Activated B cell treated with CpG ODN at 0.5 μM for 24 hours (primary cell): ENCODE measurements around the gene KRTAP3-1. TPM values are rescaled to one million over a fixed set of nuclear protein-coding genes. Genes with fewer than 3 reads are reported as not detected.

Source experiments
- ATAC-seq: fragments of 200-7000 bp; cut with Tn5 transposase; one replicate; pipeline ENCODE4 v1.10.0; 2021; ENCODE audit warnings: low read depth, mild to moderate bottlenecking, moderate library complexity
- CTCF ChIA-PET: fragments of 350-600 bp; sonication (Branson Sonifier 250); formaldehyde crosslinking; loops from one replicate; lab custom pipeline; 2021; ENCODE audit warnings: antibody characterized with exemption; lab: Charles Lee
- POLR2A ChIA-PET: fragments of 350-600 bp; sonication (Branson Sonifier 250); formaldehyde crosslinking; loops from one replicate; lab custom pipeline; 2021; ENCODE audit warnings: antibody characterized with exemption; lab: Charles Lee
- DNase-seq: peaks from one replicate; pipeline ENCODE4 v3.0.0; 2022
- H3K27ac Mint-ChIP-seq: one replicate; pipeline ENCODE4 v1.8.0; 2020; ENCODE audit warnings: mixed read lengths
- H3K27me3 Mint-ChIP-seq: one replicate; pipeline ENCODE4 v1.8.0; 2021; ENCODE audit warnings: mixed read lengths
- H3K36me3 Mint-ChIP-seq: one replicate; pipeline ENCODE4 v1.8.0; 2021; ENCODE audit warnings: low read depth, mixed read lengths
- H3K4me1 Mint-ChIP-seq: one replicate; pipeline ENCODE4 v1.8.0; 2021; ENCODE audit warnings: mixed read lengths
- H3K4me3 Mint-ChIP-seq: one replicate; pipeline ENCODE4 v1.8.0; 2020; ENCODE audit warnings: mild to moderate bottlenecking, mixed read lengths
- H3K9me3 Mint-ChIP-seq: one replicate; pipeline ENCODE4 v1.8.0; 2020; ENCODE audit warnings: mixed read lengths
- intact Hi-C: fragments of 100-400 bp; cut with micrococcal nuclease; formaldehyde crosslinking; loops from one replicate; pipeline ENCODE4 v1.15.1; 2024
- total RNA-seq: library from RNA; stranded (reverse); gene quantifications from 2 replicates; pipeline ENCODE4 v1.2.3, GENCODE V29; 2022
- TF ChIP-seq, protein P1 (sequence below): fragments of 200-600 bp; IDR thresholded peaks from one replicate; pipeline ENCODE4 v1.8.0; 2022; ENCODE audit warnings: antibody characterized with exemption, mild to moderate bottlenecking

KRTAP3-1 gene
- total RNA-seq, 1 donor from 2014 or later: not detected

DNA sequence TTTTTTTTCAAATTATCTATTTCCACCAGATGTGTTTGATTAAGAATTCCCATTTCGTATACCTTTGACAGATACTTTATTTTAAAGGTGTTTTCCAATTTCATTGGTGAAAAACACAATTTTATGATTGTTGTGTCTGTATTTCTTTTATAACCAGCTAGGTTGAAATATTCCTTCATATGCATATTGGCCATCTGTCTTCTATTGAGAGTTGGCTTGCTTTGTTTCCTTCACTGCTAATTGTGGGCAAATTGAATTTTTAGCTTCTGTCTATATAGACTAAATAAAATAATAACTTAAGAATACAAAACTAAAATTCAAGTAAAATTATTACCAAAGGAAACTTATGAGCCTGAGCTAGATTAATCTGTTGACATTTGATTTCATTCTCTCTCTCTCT lies 13.8 kb downstream of the KRTAP3-1 start:
- Mint-ChIP-seq H3K4me1 (no peaks in the 10 kb centered on the region), H3K27me3 (peaks cover 45% of the 10 kb centered on the region), H3K27ac (no peak overlapping the region), H3K36me3 (no peaks in the 10 kb centered on the region), H3K4me3 (no peak overlapping the region), H3K9me3 (no peaks in the 10 kb centered on the region)
- CTCF ChIA-PET: no interaction called here
- DNase-seq (no peak), ATAC-seq (no peak)
- TF ChIP-seq, protein P1, sequence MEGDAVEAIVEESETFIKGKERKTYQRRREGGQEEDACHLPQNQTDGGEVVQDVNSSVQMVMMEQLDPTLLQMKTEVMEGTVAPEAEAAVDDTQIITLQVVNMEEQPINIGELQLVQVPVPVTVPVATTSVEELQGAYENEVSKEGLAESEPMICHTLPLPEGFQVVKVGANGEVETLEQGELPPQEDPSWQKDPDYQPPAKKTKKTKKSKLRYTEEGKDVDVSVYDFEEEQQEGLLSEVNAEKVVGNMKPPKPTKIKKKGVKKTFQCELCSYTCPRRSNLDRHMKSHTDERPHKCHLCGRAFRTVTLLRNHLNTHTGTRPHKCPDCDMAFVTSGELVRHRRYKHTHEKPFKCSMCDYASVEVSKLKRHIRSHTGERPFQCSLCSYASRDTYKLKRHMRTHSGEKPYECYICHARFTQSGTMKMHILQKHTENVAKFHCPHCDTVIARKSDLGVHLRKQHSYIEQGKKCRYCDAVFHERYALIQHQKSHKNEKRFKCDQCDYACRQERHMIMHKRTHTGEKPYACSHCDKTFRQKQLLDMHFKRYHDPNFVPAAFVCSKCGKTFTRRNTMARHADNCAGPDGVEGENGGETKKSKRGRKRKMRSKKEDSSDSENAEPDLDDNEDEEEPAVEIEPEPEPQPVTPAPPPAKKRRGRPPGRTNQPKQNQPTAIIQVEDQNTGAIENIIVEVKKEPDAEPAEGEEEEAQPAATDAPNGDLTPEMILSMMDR: no peak
- POLR2A ChIA-PET: no interaction called here
- intact Hi-C loops: no loop called here

- intact Hi-C loops: no loop called here
- Mint-ChIP-seq H3K9me3 (no peaks in the 10 kb centered on the region), H3K36me3 (no peaks in the 10 kb centered on the region), H3K4me3 (no peak within 1 kb of the TSS), H3K27ac (no peak within 1 kb of the TSS), H3K27me3 (peaks cover 43% of the 10 kb centered on the region), H3K4me1 (no peaks in the 10 kb centered on the region)
- TF ChIP-seq, protein P1: no peak
- CTCF ChIA-PET: no interaction called here
- DNase-seq (no peak), ATAC-seq (no peak)
- POLR2A ChIA-PET: no interaction called here
Measured at GRCh38 chr17:40993839-40994238, 15.1 kb downstream of the KRTAP3-1 start, which contains the start of gene KRTAP3-3. Gene KRTAP3-3, minus strand, starts transcription at chr17:40994164. Its CDS starts 67 bp downstream, at chr17:40994097.

DNA sequence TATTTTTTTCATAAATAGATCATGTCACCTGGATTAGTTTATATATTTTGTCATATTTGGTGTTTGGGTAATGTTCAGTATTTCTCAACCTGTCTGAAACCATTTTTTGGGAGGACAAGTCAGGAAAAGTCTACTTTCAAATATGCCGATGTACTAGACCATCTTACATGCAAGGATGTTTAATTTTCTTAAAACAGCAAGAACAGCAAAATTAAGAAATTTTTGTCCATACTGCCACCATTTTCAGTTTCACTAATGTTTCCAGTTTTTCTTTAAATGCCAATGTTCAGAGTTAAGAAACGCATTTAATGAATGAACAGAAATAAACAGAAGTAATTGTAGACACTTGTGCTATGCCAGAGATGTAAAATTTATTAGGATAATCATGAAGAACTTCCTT lies 15.8 kb downstream of the KRTAP3-1 start:
- no peak overlapping the region for H3K4me3 Mint-ChIP-seq
- DNase-seq: no peak
- TF ChIP-seq, protein P1: no peak
- ChIA-PET CTCF (no interaction called here), POLR2A (no interaction called here)
- intact Hi-C loops: no loop called here
- H3K9me3 Mint-ChIP-seq: no peaks in the 10 kb centered on the region
- no peaks in the 10 kb centered on the region for H3K36me3 Mint-ChIP-seq
- H3K27me3 Mint-ChIP-seq: peaks cover 38% of the 10 kb centered on the region
- H3K27ac Mint-ChIP-seq: no peak overlapping the region
- no peak for ATAC-seq
- H3K4me1 Mint-ChIP-seq: no peaks in the 10 kb centered on the region

DNA sequence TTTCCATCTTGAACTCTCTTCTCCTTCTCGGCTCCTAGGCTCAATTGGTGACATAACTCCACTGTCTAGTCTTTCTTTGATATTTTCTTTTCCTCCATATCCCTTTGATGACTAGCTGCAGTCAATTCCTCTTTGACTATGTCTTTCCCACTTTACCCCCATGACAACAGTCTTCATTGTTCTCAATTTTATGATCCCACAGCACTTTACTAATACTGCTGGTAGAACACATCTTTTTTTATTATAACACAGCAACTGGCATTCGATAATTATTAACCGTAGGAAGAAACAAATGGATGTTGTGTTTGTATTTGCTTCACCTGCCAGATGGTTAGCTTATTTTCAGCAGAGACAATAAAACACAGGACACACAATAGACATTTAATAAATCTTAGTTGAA lies 16.3 kb downstream of the KRTAP3-1 start:
- DNase-seq (no peak), ATAC-seq (no peak)
- POLR2A ChIA-PET: no interaction called here
- TF ChIP-seq, protein P1: no peak
- intact Hi-C loops: no loop called here
- CTCF ChIA-PET: no interaction called here
- peaks cover 34% of the 10 kb centered on the region for H3K27me3 Mint-ChIP-seq
- no peak overlapping the region for H3K27ac Mint-ChIP-seq
- H3K36me3 Mint-ChIP-seq: no peaks in the 10 kb centered on the region
- H3K9me3 Mint-ChIP-seq: no peaks in the 10 kb centered on the region
- H3K4me3 Mint-ChIP-seq: no peak overlapping the region
- no peaks in the 10 kb centered on the region for H3K4me1 Mint-ChIP-seq

DNA sequence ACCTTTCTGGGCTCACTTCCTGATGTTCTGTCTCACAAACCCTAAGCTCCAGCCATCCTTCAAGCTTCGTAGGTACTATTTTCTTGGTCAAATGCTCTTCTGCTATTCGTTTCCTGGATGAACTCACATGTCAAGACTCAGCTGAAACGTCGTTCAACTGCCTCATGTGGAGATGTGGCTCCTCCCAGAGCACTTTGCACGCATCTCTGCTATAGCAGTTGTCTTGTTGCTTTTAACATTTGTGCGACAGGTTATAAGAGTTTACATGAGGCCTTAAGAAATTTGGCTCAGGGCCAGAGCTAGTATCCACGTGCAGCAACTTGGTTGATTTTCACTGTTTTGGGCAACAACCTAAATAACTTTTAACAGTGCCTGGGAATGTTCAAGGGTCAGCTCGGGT lies 22.0 kb downstream of the KRTAP3-1 start:
- Mint-ChIP-seq H3K36me3 (no peaks in the 10 kb centered on the region), H3K27ac (no peak overlapping the region), H3K9me3 (no peaks in the 10 kb centered on the region), H3K4me3 (no peak overlapping the region), H3K4me1 (no peaks in the 10 kb centered on the region), H3K27me3 (peaks cover 14% of the 10 kb centered on the region)
- ChIA-PET POLR2A (no interaction called here), CTCF (no interaction called here)
- intact Hi-C loops: no loop called here
- ATAC-seq: no peak
- DNase-seq: no peak
- TF ChIP-seq, protein P1: no peak
